Ovary (tissue), 9 donors: ENCODE data around the gene IGFL2. TPM values are rescaled to one million over a fixed set of nuclear protein-coding genes. Genes with fewer than 3 reads are reported as not detected.

Experiments
- DNase-seq, 5 donors: peaks; one replicate each; pipeline ENCODE4 v3.0.0-alpha.2; 2019 to 2020
- H3K27ac ChIP-seq, 2 donors: fragments of 200-600 bp; one replicate each; pipeline versions ENCODE4 v1.5.1 to v1.8.0; 2019 to 2022
- H3K27me3 ChIP-seq: fragments of 200-600 bp; one replicate; pipeline ENCODE4 v1.8.0; 2022
- H3K36me3 ChIP-seq: fragments of 200-600 bp; sonication (generic); one replicate; pipeline ENCODE4 v1.5.1; 2019
- H3K4me1 ChIP-seq: one replicate; pipeline ENCODE4 v1.8.1; 2013; ENCODE audit warnings: mild to moderate bottlenecking, moderate library complexity; ENCODE audit not compliant: insufficient read depth
- H3K4me3 ChIP-seq: fragments of 200-600 bp; sonication (generic); one replicate; pipeline ENCODE4 v1.5.1; 2017
- H3K9me3 ChIP-seq, 2 donors: fragments of 200-600 bp in 1 of 2; sonication (generic) in 1 of 2; one replicate each; pipeline versions ENCODE4 v1.5.1 to v1.8.1; 2013 to 2019; ENCODE audit warnings: mild to moderate bottlenecking in 1 of 2, moderate library complexity in 1 of 2
- CTCF ChIP-seq, 3 donors: fragments of 450-650 bp in 2 of 3; fragments of 200-600 bp in 1 of 3; IDR thresholded peaks; one replicate each; pipeline versions ENCODE4 v1.5.1 to v1.8.0; 2016 to 2022; ENCODE audit warnings: antibody characterized with exemption in 3 of 3, mild to moderate bottlenecking in 1 of 3
- EP300 ChIP-seq: sonication (generic); formaldehyde crosslinking; IDR thresholded peaks from one replicate; pipeline ENCODE4 v1.6.1; 2017; ENCODE audit warnings: antibody characterized with exemption
- POLR2A ChIP-seq: fragments of 450-650 bp; IDR thresholded peaks from one replicate; pipeline ENCODE4 v1.6.1; 2017; ENCODE audit warnings: antibody characterized with exemption, mild to moderate bottlenecking, moderate library complexity
- WGBS, 3 donors: extraction: QIAGEN DNeasy Blood & Tissue Kit in 1 of 3; methylation state at CpG; one replicate each; pipeline versions ENCODE4 v1.1.5 to v1.1.7; 2013 to 2017; 5-methylcytosine and 5-hydroxymethylcytosine counted together
- intact Hi-C, 4 donors: fragments of 100-400 bp; cut with DNase I; formaldehyde crosslinking; loops; one replicate each; pipeline versions ENCODE4 v1.11.0 to v1.15.1; 2022 to 2023
- polyA plus RNA-seq, 2 donors: library from polyadenylated mRNA; stranded (reverse); fragments of 200-250 nt in 1 of 2; fragments of 350-450 nt in 1 of 2; fragmentation: Illumina TruSeq in 1 of 2; extraction: RNeasy Lipid Tissue Mini Kit (QIAGEN cat#74804) in 1 of 2; gene quantifications; one replicate each; pipeline ENCODE4 v1.2.3, GENCODE V29; 2013 to 2014
- total RNA-seq, 7 donors: library from RNA; depleted of rRNA in 2 of 7; stranded (reverse); fragments of >200 nt in 2 of 7; fragmentation: NEBNext Ultra II Directional in 3 of 7; extraction: Animal tissue kit (Norgen Biotek cat#: 25700) in 3 of 7; gene quantifications; one replicate each; pipeline versions ENCODE4 v1.1.0 to v1.2.4, GENCODE V29; 2016 to 2023
- donor health status: DM: no; HTN: no; CAD: no; lungs with moderate emphysema.
- donor health status: DM: no; HTN: no; CAD: no.
- donor health status: Bipolar disorder and iron deficiency.
- donor health status: DM: yes; HTN: yes; CAD: no.
- donor health status: DM: no; HTN: no; CAD: no.
- donor health status: DM: yes; HTN: yes; CAD: no.

Gene IGFL2
- total and polyA plus RNA-seq, 9 donors = 0.23 to 0.27 TPM; not detected in 7

- no peaks in the 10 kb centered on the region for H3K4me1 ChIP-seq
- no peak overlapping the region for H3K4me3 ChIP-seq
- intact Hi-C loops = no loop called here
- H3K27me3 ChIP-seq = no peaks in the 10 kb centered on the region
- DNase-seq = no peak
- H3K36me3 ChIP-seq = no peaks in the 10 kb centered on the region
- no peak overlapping the region for H3K27ac ChIP-seq
- TF ChIP-seq EP300 (no peak), CTCF (IDR thresholded peaks at IDR 0.05) (no peak), POLR2A (no peak)
- H3K9me3 ChIP-seq = no peaks in the 10 kb centered on the region
- 83 to 86% (median 83%) methylated on average over 20 of the region's 20 CpGs for WGBS, 3 donors
Measured at GRCh38 chr19:46186101-46186716, 38.2 kb downstream of the IGFL2 start.

- H3K4me3 ChIP-seq = no peak overlapping the region
- no peak for TF ChIP-seq CTCF (IDR thresholded peaks at IDR 0.05)
- no peak for TF ChIP-seq EP300
- TF ChIP-seq POLR2A = no peak
- H3K27ac ChIP-seq = no peak overlapping the region
- WGBS, 3 donors = 20 to 40% (median 39%) methylated on average over 5 of the region's 5 CpGs
- no peaks in the 10 kb centered on the region for H3K9me3 ChIP-seq
- H3K4me1 ChIP-seq = no peaks in the 10 kb centered on the region
- intact Hi-C loops = no loop called here
- H3K27me3 ChIP-seq = no peaks in the 10 kb centered on the region
- DNase-seq = no peak
- no peaks in the 10 kb centered on the region for H3K36me3 ChIP-seq
Measured at GRCh38 chr19:46186717-46187101, 38.7 kb downstream of the IGFL2 start.

GRCh38 chr19:46189971-46190888, 42.2 kb downstream of the IGFL2 start:
- H3K9me3 ChIP-seq = no peaks in the 10 kb centered on the region
- no peaks in the 10 kb centered on the region for H3K27me3 ChIP-seq
- intact Hi-C loops = no loop called here
- no peaks in the 10 kb centered on the region for H3K36me3 ChIP-seq
- no peak for TF ChIP-seq EP300
- no peak for TF ChIP-seq POLR2A
- no peak for TF ChIP-seq CTCF (IDR thresholded peaks at IDR 0.05)
- no peak for DNase-seq
- H3K4me1 ChIP-seq = no peaks in the 10 kb centered on the region
- WGBS, 3 donors = 56 to 70% (median 62%) methylated on average over 8 of the region's 8 CpGs
- H3K4me3 ChIP-seq = no peak overlapping the region
- H3K27ac ChIP-seq = no peak overlapping the region

- WGBS, 3 donors = 69 to 81% (median 79%) methylated on average over 4 of the region's 4 CpGs
Measured at GRCh38 chr19:46191356-46191755, 43.3 kb downstream of the IGFL2 start.

More at GRCh38 chr19:46191356-46191755, 43.3 kb downstream of the IGFL2 start:
- TF ChIP-seq CTCF (IDR thresholded peaks at IDR 0.05) = no peak
- TF ChIP-seq EP300 = no peak
- no peak for TF ChIP-seq POLR2A
- intact Hi-C loops = no loop called here
- Histone ChIP-seq H3K36me3 (no peaks in the 10 kb centered on the region), H3K4me3 (no peak overlapping the region), H3K4me1 (no peaks in the 10 kb centered on the region), H3K9me3 (no peaks in the 10 kb centered on the region), H3K27ac (no peak overlapping the region), H3K27me3 (no peaks in the 10 kb centered on the region)
- no peak for DNase-seq
